GM12801 (cell line): Measurements from ENCODE around the gene SLC22A1.

Experiments used
- CTCF ChIP-seq: IDR thresholded peaks from one replicate; pipeline ENCODE4 v1.5.1; 2011; ENCODE audit warnings: control low read depth; ENCODE audit not compliant: insufficient read length; ENCODE audit errors: extremely low read depth

The SLC22A1 gene

GRCh38 chr6:160102399-160102798, 19.2 kb upstream of the SLC22A1 start:
- no peak for TF ChIP-seq CTCF

- no peak for TF ChIP-seq CTCF
Observed at GRCh38 chr6:160102956-160103824, 18.4 kb upstream of the SLC22A1 start.

DNA sequence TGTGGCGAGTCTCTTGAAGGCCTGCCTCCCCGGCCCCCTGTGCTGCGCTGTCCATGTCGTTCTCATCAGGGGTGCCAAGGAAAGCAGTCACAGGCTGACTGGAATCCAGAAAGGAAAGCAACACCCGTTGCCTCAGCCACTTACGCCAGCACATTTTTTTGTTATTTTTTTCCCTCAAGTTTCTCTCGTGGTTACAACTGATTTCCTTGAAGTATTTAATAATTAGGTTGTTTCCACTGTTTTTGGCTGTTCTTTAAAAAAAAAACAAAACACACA, 17.9 kb upstream of the SLC22A1 start:
- no peak for TF ChIP-seq CTCF

GRCh38 chr6:160104821-160105517, 16.6 kb upstream of the SLC22A1 start:
- no peak for TF ChIP-seq CTCF

DNA sequence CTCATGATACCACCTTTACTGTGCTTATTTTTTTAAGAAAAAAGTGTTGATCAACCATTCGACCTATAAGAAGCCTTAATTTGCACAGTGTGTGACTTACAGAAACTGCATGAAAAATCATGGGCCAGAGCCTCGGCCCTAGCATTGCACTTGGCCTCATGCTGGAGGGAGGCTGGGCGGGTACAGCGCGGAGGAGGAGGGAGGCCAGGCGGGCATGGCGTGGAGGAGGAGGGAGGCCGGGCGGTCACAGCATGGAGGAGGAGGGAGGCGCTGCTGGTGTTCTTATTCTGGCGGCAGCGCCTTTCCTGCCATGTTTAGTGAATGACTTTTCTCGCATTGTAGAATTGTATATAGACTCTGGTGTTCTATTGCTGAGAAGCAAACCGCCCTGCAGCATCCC, 15.6 kb upstream of the SLC22A1 start:
- TF ChIP-seq CTCF: no peak

DNA sequence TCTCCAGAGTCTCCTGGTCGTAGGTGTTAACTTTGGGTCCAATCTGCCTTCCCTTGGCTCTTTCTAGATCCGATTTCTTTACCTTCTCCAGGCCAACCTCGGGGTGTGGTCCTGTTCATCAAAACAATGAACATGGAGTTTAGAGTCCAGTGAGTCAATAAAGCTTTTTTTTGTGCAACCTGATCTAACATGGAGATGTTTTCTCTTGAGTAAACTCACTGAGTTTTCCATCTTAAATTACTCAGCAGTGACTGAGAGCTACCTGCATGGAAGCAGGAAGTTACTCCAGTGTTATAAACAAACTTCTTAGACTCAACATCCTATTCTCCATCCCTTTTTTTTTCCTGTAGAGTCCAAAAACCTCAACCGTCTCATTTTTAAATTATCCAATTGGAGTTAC, 14.9 kb upstream of the SLC22A1 start:
- no peak for TF ChIP-seq CTCF

DNA sequence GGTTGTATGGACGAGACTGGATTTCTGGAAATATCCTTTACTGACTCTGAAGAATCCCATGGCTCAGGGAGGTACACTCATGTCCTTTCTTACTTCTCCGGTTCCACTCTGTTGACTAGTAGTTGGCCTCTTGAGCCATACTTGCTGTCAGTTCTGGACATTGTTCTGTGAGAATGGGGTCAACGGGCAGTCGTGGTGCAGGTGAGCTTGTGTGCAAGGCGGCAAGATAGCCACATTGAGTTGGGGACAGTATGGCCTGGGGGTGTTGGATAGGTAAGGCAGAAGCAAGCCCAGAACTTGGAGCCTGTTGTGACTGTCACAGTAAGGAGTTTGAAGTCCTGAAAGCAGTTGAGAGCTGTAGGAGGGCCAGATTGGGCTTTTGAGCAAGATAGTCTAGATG, 13.5 kb upstream of the SLC22A1 start:
- no peak for TF ChIP-seq CTCF
